Neutrophil (primary cell): ENCODE data around the gene MYOM1.

ENCODE experiments used
- H3K27ac ChIP-seq: fragments of 200-600 bp; sonication (generic); 2 replicates; pipeline ENCODE4 v1.5.1; 2016; ENCODE audit warnings: mild to moderate bottlenecking, moderate library complexity
- H3K27me3 ChIP-seq: fragments of 200-600 bp; sonication (generic); 2 replicates; pipeline ENCODE4 v1.6.0; 2016; ENCODE audit warnings: mild to moderate bottlenecking
- H3K36me3 ChIP-seq: fragments of 200-600 bp; sonication (generic); 2 replicates; pipeline ENCODE4 v1.5.1; 2017
- H3K4me1 ChIP-seq, 2 experiments: fragments of 200-600 bp in 1 of 2; sonication (generic) in 1 of 2; 1 replicate in 1 of 2; 2 replicates in 1 of 2; pipeline versions ENCODE4 v1.5.1 to v1.6.1; 2013 to 2016; ENCODE audit warnings: low read depth in 1 of 2, low read length in 1 of 2, mild to moderate bottlenecking in 1 of 2, moderate library complexity in 1 of 2; ENCODE audit not compliant: control insufficient read depth in 1 of 2, insufficient read depth in 1 of 2
- H3K4me3 ChIP-seq, 2 experiments: fragments of 200-600 bp in 1 of 2; sonication (generic) in 1 of 2; 1 replicate in 1 of 2; 2 replicates in 1 of 2; pipeline ENCODE4 v1.5.1; 2013 to 2016; ENCODE audit warnings: low read depth in 1 of 2, low read length in 1 of 2, mild to moderate bottlenecking in 1 of 2, moderate library complexity in 1 of 2
- H3K9me3 ChIP-seq: fragments of 200-600 bp; sonication (generic); 2 replicates; pipeline ENCODE4 v1.5.1; 2016
- CTCF ChIP-seq: fragments of 200-600 bp; sonication (generic); IDR thresholded peaks from 2 replicates; pipeline ENCODE4 v1.5.1; 2016; ENCODE audit warnings: antibody characterized with exemption

MYOM1 gene

DNA sequence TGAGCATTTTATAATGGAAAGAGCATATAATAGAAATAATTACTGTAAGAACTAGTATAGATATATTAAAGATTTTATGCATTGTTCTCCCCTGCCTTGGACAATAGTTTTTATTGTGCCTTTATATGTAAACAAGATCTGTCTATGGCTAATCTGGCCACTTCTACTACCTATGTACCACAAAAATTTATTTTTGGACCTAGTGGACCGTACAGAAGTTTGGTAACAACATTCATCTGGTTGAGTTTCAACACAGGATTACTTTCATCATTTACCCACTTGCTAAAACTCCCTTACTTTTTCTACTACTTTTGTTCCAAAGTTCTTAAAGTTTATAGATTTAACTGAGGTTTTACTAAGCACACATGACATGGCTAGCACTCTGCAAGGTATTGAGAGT, 13.2 kb upstream of the MYOM1 start:
- no peaks in the 10 kb centered on the region for H3K36me3 ChIP-seq
- H3K4me3 ChIP-seq: no peak overlapping the region
- H3K4me1 ChIP-seq: peaks cover 8 to 20% of the 10 kb centered on the region in 2 experiments
- H3K27me3 ChIP-seq: no peaks in the 10 kb centered on the region
- no peak overlapping the region for H3K27ac ChIP-seq
- no peaks in the 10 kb centered on the region for H3K9me3 ChIP-seq
- TF ChIP-seq CTCF: no peak

GRCh38 chr18:3230401-3231334, 10.9 kb upstream of the MYOM1 start:
- no peaks in the 10 kb centered on the region for H3K9me3 ChIP-seq
- no peak overlapping the region for H3K4me3 ChIP-seq
- H3K27me3 ChIP-seq: no peaks in the 10 kb centered on the region
- no peaks in the 10 kb centered on the region for H3K36me3 ChIP-seq
- no peak overlapping the region for H3K27ac ChIP-seq
- peaks cover 8 to 12% of the 10 kb centered on the region in 2 experiments for H3K4me1 ChIP-seq
- no peak for TF ChIP-seq CTCF

GRCh38 chr18:3226048-3226447, 6.3 kb upstream of the MYOM1 start:
- Histone ChIP-seq H3K27ac (no peak overlapping the region), H3K27me3 (no peaks in the 10 kb centered on the region), H3K4me3 (no peak overlapping the region), H3K9me3 (no peaks in the 10 kb centered on the region), H3K36me3 (no peaks in the 10 kb centered on the region), H3K4me1 (no peaks in the 10 kb centered on the region)
- TF ChIP-seq CTCF: no peak

- Histone ChIP-seq H3K27ac (no peak overlapping the region), H3K4me1 (no peaks in the 10 kb centered on the region), H3K4me3 (no peak overlapping the region), H3K36me3 (no peaks in the 10 kb centered on the region), H3K27me3 (no peaks in the 10 kb centered on the region), H3K9me3 (no peaks in the 10 kb centered on the region)
- TF ChIP-seq CTCF: no peak
Observed at GRCh38 chr18:3225588-3225987, 5.8 kb upstream of the MYOM1 start.

GRCh38 chr18:3224223-3224622, 4.5 kb upstream of the MYOM1 start:
- no peak overlapping the region for H3K27ac ChIP-seq
- H3K4me3 ChIP-seq: no peak overlapping the region
- no peaks in the 10 kb centered on the region for H3K36me3 ChIP-seq
- no peak for TF ChIP-seq CTCF
- H3K9me3 ChIP-seq: no peaks in the 10 kb centered on the region
- H3K4me1 ChIP-seq: no peaks in the 10 kb centered on the region
- H3K27me3 ChIP-seq: no peaks in the 10 kb centered on the region
